HepG2 (cell line): Measurements from ENCODE around the gene KSR1. TPM values are rescaled to one million over a fixed set of nuclear protein-coding genes. Genes with fewer than 3 reads are reported as not detected.

ENCODE experiments used
- ATAC-seq: fragments of 200-7000 bp; cut with Tn5 transposase; 3 replicates; pipeline ENCODE4 v1.9.1; 2020; ENCODE audit warnings: mild to moderate bottlenecking, moderate library complexity
- BruUV-seq: library from RNA; stranded (reverse); fragments of 400-500 nt; replicated peaks from 2 replicates; lab custom pipeline; 2021; lab: Mats Ljungman, UMichigan
- CTCF ChIA-PET: fragments of 300-600 bp; formaldehyde crosslinking; extraction: SDS; loops from one replicate; lab custom pipeline; 2021; ENCODE audit warnings: low total read pairs, inconsistent platforms, low intra/inter-chr PET ratio; lab: Yijun Ruan, JAX
- POLR2A ChIA-PET: fragments of 350-600 bp; sonication (Branson Sonifier 250); formaldehyde crosslinking; loops from one replicate; lab custom pipeline; 2020; ENCODE audit warnings: antibody characterized with exemption, inconsistent platforms; lab: Yijun Ruan, JAX
- DNase-seq: peaks from one replicate; pipeline ENCODE4 v3.0.0-alpha.2; 2015; ENCODE audit warnings: low spot score
- FAIRE-seq: peaks from 3 replicates; lab custom pipeline; 2011; peaks lifted over from hg19 to GRCh38; lab: Jason Lieb, UNC
- H2AFZ ChIP-seq: one replicate; pipeline ENCODE4 v1.6.1; 2011; ENCODE audit warnings: low read length, inconsistent platforms
- H3K27ac ChIP-seq: fragments of 300-600 bp; 3 replicates; pipeline ENCODE4 v1.8.0; 2011; ENCODE audit warnings: mixed run types, mild to moderate bottlenecking, mixed read lengths, low read length, inconsistent platforms; ENCODE audit not compliant: insufficient read depth; ENCODE audit errors: extremely low read length
- H3K27me3 ChIP-seq, 2 experiments: fragments of 200-600 bp in 1 of 2; 2 replicates in 1 of 2; 3 replicates in 1 of 2; pipeline versions ENCODE4 v1.6.0 to v1.8.0; 2011; ENCODE audit warnings: low read length in 2 of 2, mild to moderate bottlenecking in 2 of 2, moderate library complexity in 2 of 2, inconsistent platforms in 1 of 2; ENCODE audit not compliant: insufficient read depth in 2 of 2, control insufficient read depth in 1 of 2
- H3K36me3 ChIP-seq, 2 experiments: fragments of 200-600 bp in 1 of 2; replicated peaks in 1 of 2; 2 replicates in 1 of 2; 3 replicates in 1 of 2; pipeline versions ENCODE4 v1.5.1 to v1.8.0; 2011; ENCODE audit warnings: low read length in 2 of 2, inconsistent platforms in 1 of 2; ENCODE audit not compliant: insufficient read depth in 2 of 2, control insufficient read depth in 1 of 2
- H3K4me1 ChIP-seq: 2 replicates; pipeline ENCODE4 v1.5.1; 2012; ENCODE audit warnings: low read length, inconsistent platforms; ENCODE audit not compliant: insufficient read depth
- H3K4me2 ChIP-seq: 2 replicates; pipeline ENCODE4 v1.6.0; 2011; ENCODE audit warnings: low read depth, low read length, inconsistent platforms
- H3K4me3 ChIP-seq, 3 experiments: fragments of 200-600 bp in 1 of 3; sonication (generic), shearing (Covaris generic) in 1 of 3; replicated peaks in 1 of 3; 2 replicates each; pipeline ENCODE4 v1.5.1; 2011 to 2016; ENCODE audit warnings: low read length in 3 of 3, inconsistent platforms in 2 of 3, low read depth in 2 of 3, mild to moderate bottlenecking in 2 of 3, control low read depth in 1 of 3, mixed read lengths in 1 of 3; ENCODE audit not compliant: insufficient read depth in 1 of 3
- H3K79me2 ChIP-seq: one replicate; pipeline ENCODE4 v1.6.1; 2011; ENCODE audit warnings: low read length, inconsistent platforms; ENCODE audit not compliant: insufficient read depth
- H3K9ac ChIP-seq: 2 replicates; pipeline ENCODE4 v1.6.0; 2011; ENCODE audit warnings: mild to moderate bottlenecking, low read depth, low read length, inconsistent platforms; ENCODE audit not compliant: insufficient read depth
- H3K9me3 ChIP-seq: 2 replicates; pipeline ENCODE4 v1.5.1; 2012; ENCODE audit warnings: mild to moderate bottlenecking, low read length
- H4K20me1 ChIP-seq: 2 replicates; pipeline ENCODE4 v1.6.0; 2011; ENCODE audit warnings: inconsistent platforms, mild to moderate bottlenecking, low read length, moderate library complexity; ENCODE audit not compliant: insufficient read depth
- ADNP ChIP-seq: sonication (generic); formaldehyde crosslinking; IDR thresholded peaks from 2 replicates; pipeline ENCODE4 v1.4.0; 2020; ENCODE audit warnings: missing genetic modification reagents
- CREB1 ChIP-seq, 2 experiments: fragments of 450-650 bp in 1 of 2; IDR thresholded peaks; 2 replicates each; pipeline ENCODE4 v1.6.1; 2016 to 2017; ENCODE audit warnings: control low read depth in 1 of 2, mild to moderate bottlenecking in 1 of 2, missing compliant biosample characterization in 1 of 2, missing genetic modification characterization in 1 of 2
- HDAC2 ChIP-seq: sonication (generic); formaldehyde crosslinking; IDR thresholded peaks from 2 replicates; pipeline ENCODE4 v1.4.0; 2020; ENCODE audit warnings: missing genetic modification reagents
- KLF6 ChIP-seq: IDR thresholded peaks from 2 replicates; pipeline ENCODE4 v1.8.0; 2016; ENCODE audit warnings: missing biosample characterization, missing genetic modification reagents
- ZNF343 ChIP-seq: sonication (generic); formaldehyde crosslinking; IDR thresholded peaks from 2 replicates; pipeline ENCODE4 v1.4.0; 2020; ENCODE audit warnings: mild to moderate bottlenecking, missing genetic modification reagents
- ZNF772 ChIP-seq: sonication (generic); formaldehyde crosslinking; IDR thresholded peaks from 2 replicates; pipeline ENCODE4 v1.5.0; 2020; ENCODE audit warnings: mild to moderate bottlenecking, missing genetic modification reagents
- WGBS: methylation state at CpG from one replicate; pipeline ENCODE4 v1.1.6; 2017; ENCODE audit warnings: low lambda C conversion rate; 5-methylcytosine and 5-hydroxymethylcytosine counted together
- in situ Hi-C: cut with HindIII; loops from 2 replicates; pipeline ENCODE4 v1.10.0; 2017; ENCODE audit warnings: low pct_unique_long_range_greater_than_20kb; ENCODE audit not compliant: extremely low pct_ligation_motif_present
- intact Hi-C: fragments of 100-400 bp; cut with micrococcal nuclease; formaldehyde crosslinking; loops from one replicate; pipeline ENCODE4 v1.10.0; 2022; ENCODE audit not compliant: unreplicated experiment
- polyA plus RNA-seq, 8 experiments: library from polyadenylated mRNA; depleted of rRNA in 3 of 8; stranded (reverse) in 7 of 8; unstranded in 1 of 8; fragments of >200 nt; fragmentation: Illumina TruSeq in 4 of 8; extraction: Trizol in 4 of 8; gene quantifications; 2 replicates each; pipeline versions ENCODE4 v1.2.1 to v1.2.3, GENCODE V29; 2011 to 2016; ENCODE audit warnings: low read depth in 4 of 8, missing spikeins in 1 of 8, mixed read lengths in 1 of 8; ENCODE audit not compliant: insufficient read depth in 1 of 8
- total RNA-seq, 5 experiments: library from RNA; depleted of rRNA; stranded (reverse); fragments of >200 nt; fragmentation: Illumina TruSeq; extraction: Trizol; gene quantifications; 2 replicates each; pipeline ENCODE4 v1.2.3, GENCODE V29; 2016; ENCODE audit warnings: low read depth in 1 of 5
- TF ChIP-seq, protein P1 (sequence below): sonication (generic); formaldehyde crosslinking; IDR thresholded peaks from 2 replicates; pipeline ENCODE4 v1.4.0; 2020; ENCODE audit warnings: missing genetic modification reagents; ENCODE audit errors: not compliant biosample characterization

Gene KSR1
- total and polyA plus RNA-seq, 2 of the 13 experiments (the other 11 are each of a cell fraction or from before 2014, with no cell fraction given) = 10.1 to 16.6 TPM

DNA sequence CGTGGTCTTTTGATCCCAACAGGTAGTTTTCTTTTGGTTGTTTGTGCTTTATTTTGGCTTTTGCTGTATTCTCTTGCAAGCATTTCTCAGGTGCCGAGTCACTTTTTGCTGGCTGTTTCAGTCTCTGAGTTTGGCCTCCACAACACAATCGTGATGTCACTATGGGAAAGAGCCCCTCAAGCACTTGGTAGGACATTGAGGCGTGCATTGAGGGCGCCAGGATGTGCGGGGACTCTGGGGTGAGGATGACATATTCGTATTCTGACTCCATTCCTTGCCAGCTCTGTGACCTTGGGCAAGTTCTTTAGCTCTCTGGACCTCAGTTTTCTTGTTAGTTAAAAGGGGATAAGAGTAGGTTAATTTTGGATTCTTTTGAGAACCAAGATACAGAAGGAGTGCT, 13.0 kb downstream of the KSR1 start:
- H3K27ac ChIP-seq = no peak overlapping the region
- H3K36me3 ChIP-seq = no peaks in the 10 kb centered on the region
- in situ Hi-C loops (no loop called here), intact Hi-C loops (no loop called here)
- peaks cover 8% of the 10 kb centered on the region; the same call in 1 of the 2 replicates for H4K20me1 ChIP-seq
- CTCF ChIA-PET = no interaction called here
- no peaks in the 10 kb centered on the region for H3K27me3 ChIP-seq
- FAIRE-seq (no peak), ATAC-seq (no peak), DNase-seq (no peak)
- H3K4me2 ChIP-seq = no peak overlapping the region
- POLR2A ChIA-PET = interaction anchor here (1.8 kb wide), 1 partner anchor 11 kb away, joined by 5 read pairs; no protein-coding TSS in a partner anchor
- H2AFZ ChIP-seq = no peak overlapping the region
- H3K79me2 ChIP-seq = peaks cover 50% of the 10 kb centered on the region
- no peak overlapping the region for H3K4me3 ChIP-seq
- no peaks in the 10 kb centered on the region for H3K9me3 ChIP-seq
- H3K9ac ChIP-seq = no peak overlapping the region
- no TSS peak for BruUV-seq
- TF ChIP-seq, protein P1, sequence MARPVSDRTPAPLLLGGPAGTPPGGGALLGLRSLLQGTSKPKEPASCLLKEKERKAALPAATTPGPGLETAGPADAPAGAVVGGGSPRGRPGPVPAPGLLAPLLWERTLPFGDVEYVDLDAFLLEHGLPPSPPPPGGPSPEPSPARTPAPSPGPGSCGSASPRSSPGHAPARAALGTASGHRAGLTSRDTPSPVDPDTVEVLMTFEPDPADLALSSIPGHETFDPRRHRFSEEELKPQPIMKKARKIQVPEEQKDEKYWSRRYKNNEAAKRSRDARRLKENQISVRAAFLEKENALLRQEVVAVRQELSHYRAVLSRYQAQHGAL (CRISPR knock-in tag) = no peak
- TF ChIP-seq ZNF343 (CRISPR knock-in tag) (no peak), KLF6 (CRISPR knock-in tag) (no peak), CREB1 (IDR thresholded peaks at IDR 0.05) (0 out of 2 replicates have a peak, but pooled peaks have one; percentile 6), CREB1 (CRISPR knock-in tag; IDR thresholded peaks at IDR 0.05) (no peak), ZNF772 (no peak), ADNP (CRISPR knock-in tag) (no peak), HDAC2 (CRISPR knock-in tag) (no peak)
- WGBS = 88% methylated on average over 7 of the region's 7 CpGs
- peaks cover 45% of the 10 kb centered on the region for H3K4me1 ChIP-seq
